IPS DF 6.9 (cell line): Measurements from ENCODE around the gene AP4M1.

Experiments used
- DNase-seq: peaks from one replicate; pipeline ENCODE4 v3.0.0-alpha.2; 2013; ENCODE audit warnings: low read depth, low spot score
- H3K27ac ChIP-seq: one replicate; pipeline ENCODE4 v1.5.1; 2013; ENCODE audit warnings: low read length, control low read depth
- H3K27me3 ChIP-seq: 2 replicates; pipeline ENCODE4 v1.6.1; 2013; ENCODE audit warnings: mild to moderate bottlenecking, low read length; ENCODE audit not compliant: control insufficient read depth, insufficient read depth
- H3K36me3 ChIP-seq: 2 replicates; pipeline ENCODE4 v1.6.1; 2013; ENCODE audit warnings: low read length; ENCODE audit not compliant: control insufficient read depth, insufficient read depth
- H3K4me1 ChIP-seq: 2 replicates; pipeline ENCODE4 v1.6.1; 2013; ENCODE audit warnings: low read length; ENCODE audit not compliant: control insufficient read depth, insufficient read depth
- H3K4me3 ChIP-seq: 2 replicates; pipeline ENCODE4 v1.5.1; 2013; ENCODE audit warnings: mild to moderate bottlenecking, low read length
- H3K9me3 ChIP-seq: 2 replicates; pipeline ENCODE4 v1.6.1; 2013; ENCODE audit warnings: low read length, inconsistent platforms; ENCODE audit not compliant: control insufficient read depth, insufficient read depth
- WGBS: extraction: QIAGEN DNeasy Blood & Tissue Kit; methylation state at CpG from one replicate; pipeline ENCODE4 v1.1.7; 2013; ENCODE audit warnings: mixed read lengths, missing lambda C conversion rate; ENCODE audit not compliant: insufficient read length, insufficient coverage; 5-methylcytosine and 5-hydroxymethylcytosine counted together

AP4M1 gene

DNA sequence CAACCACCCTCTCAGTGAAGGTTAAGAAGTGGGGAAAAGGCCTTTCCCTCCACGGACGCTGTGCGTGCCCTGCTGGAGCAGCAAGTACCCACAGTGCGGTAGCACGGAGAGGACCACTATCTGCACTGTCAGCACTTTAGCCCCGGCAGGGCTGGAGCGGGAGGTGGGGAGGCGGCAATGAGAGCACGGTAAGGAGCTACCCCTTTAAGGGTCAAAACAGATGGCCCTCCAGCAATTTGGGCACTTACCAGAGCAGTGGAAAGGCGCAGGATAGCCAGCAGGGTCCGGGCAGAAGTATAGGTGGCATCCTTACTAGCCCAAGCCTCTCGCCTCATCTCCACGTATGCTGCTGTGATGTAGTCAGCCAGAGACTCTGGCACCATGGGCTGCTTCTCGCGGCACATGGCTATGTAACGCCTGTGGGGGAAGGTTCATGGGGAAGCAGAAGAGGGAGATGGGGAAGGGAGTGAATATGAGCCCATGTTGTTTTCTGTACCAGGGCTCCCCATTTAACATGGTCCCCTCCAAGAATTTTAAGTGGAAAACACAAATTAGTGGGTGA, 7.4 kb upstream of the AP4M1 start:
- H3K36me3 ChIP-seq = peaks cover 74% of the 10 kb centered on the region
- H3K9me3 ChIP-seq = no peaks in the 10 kb centered on the region
- H3K27ac ChIP-seq = no peak overlapping the region
- H3K27me3 ChIP-seq = no peaks in the 10 kb centered on the region
- no peaks in the 10 kb centered on the region for H3K4me1 ChIP-seq
- H3K4me3 ChIP-seq = no peak overlapping the region
- WGBS = no CpG with 5 or more reads among the region's 16 CpGs
- DNase-seq = no peak

DNA sequence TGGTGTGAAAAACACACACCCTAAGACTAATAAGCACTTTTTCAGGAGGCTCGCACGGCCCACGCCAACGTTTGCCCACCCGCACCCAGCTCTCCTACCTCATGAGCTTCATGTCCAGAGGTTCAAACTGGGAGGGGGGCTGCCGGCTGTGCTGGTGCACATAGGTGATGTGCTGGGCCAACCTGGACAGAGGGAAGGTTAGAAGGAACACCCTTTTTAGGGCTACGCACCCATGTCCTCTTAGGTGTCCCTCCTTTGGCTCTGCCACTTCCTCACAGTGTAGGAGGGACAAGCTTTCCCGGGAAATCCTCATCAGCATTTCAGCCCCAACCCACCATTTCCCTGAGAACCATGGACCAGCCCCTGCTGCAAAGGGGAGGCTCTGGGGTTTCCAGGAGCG, 6.2 kb upstream of the AP4M1 start:
- WGBS = no CpG with 5 or more reads among the region's 9 CpGs
- Histone ChIP-seq H3K27me3 (no peaks in the 10 kb centered on the region), H3K27ac (no peak overlapping the region), H3K4me3 (no peak overlapping the region), H3K36me3 (peaks cover 80% of the 10 kb centered on the region), H3K4me1 (no peaks in the 10 kb centered on the region; the same call in 1 of the 2 replicates), H3K9me3 (no peaks in the 10 kb centered on the region)
- no peak for DNase-seq

- peaks cover 78% of the 10 kb centered on the region for H3K36me3 ChIP-seq
- no peaks in the 10 kb centered on the region for H3K9me3 ChIP-seq
- WGBS = no CpG with 5 or more reads among the region's 17 CpGs
- no peak overlapping the region for H3K27ac ChIP-seq
- no peaks in the 10 kb centered on the region for H3K27me3 ChIP-seq
- H3K4me1 ChIP-seq = no peaks in the 10 kb centered on the region; the same call in 1 of the 2 replicates
- DNase-seq = no peak
- no peak overlapping the region for H3K4me3 ChIP-seq
Measured at GRCh38 chr7:100095704-100096103, 5.7 kb upstream of the AP4M1 start.

GRCh38 chr7:100098913-100099312, 2.5 kb upstream of the AP4M1 start:
- no peak overlapping the region for H3K4me3 ChIP-seq
- no CpG with 5 or more reads among the region's 10 CpGs for WGBS

GRCh38 chr7:100099452-100099851, 2.0 kb upstream of the AP4M1 start:
- Histone ChIP-seq H3K4me1 (no peaks in the 10 kb centered on the region; the same call in 1 of the 2 replicates), H3K4me3 (peak overlapping the region; percentile 97; the same call in 1 of the 2 replicates), H3K36me3 (peaks cover 43% of the 10 kb centered on the region), H3K27ac (no peak overlapping the region), H3K27me3 (no peaks in the 10 kb centered on the region), H3K9me3 (no peaks in the 10 kb centered on the region)
- no peak for DNase-seq
- WGBS = no CpG with 5 or more reads among the region's 12 CpGs

More at GRCh38 chr7:100098913-100099312, 2.5 kb upstream of the AP4M1 start:
- DNase-seq = no peak
- H3K27ac ChIP-seq = no peak overlapping the region
- no peaks in the 10 kb centered on the region for H3K27me3 ChIP-seq
- no peaks in the 10 kb centered on the region for H3K9me3 ChIP-seq
- H3K4me1 ChIP-seq = no peaks in the 10 kb centered on the region; the same call in 1 of the 2 replicates
- H3K36me3 ChIP-seq = peaks cover 46% of the 10 kb centered on the region

GRCh38 chr7:100100420-100101015, 925 bp upstream of the AP4M1 start:
- no CpG with 5 or more reads among the region's 61 CpGs for WGBS
- Histone ChIP-seq H3K4me1 (no peaks in the 10 kb centered on the region; the same call in 1 of the 2 replicates), H3K4me3 (peak overlapping the region; percentile 97), H3K27ac (no peak overlapping the region), H3K27me3 (no peaks in the 10 kb centered on the region), H3K36me3 (peaks cover 36% of the 10 kb centered on the region), H3K9me3 (no peaks in the 10 kb centered on the region)
- no peak for DNase-seq

DNA sequence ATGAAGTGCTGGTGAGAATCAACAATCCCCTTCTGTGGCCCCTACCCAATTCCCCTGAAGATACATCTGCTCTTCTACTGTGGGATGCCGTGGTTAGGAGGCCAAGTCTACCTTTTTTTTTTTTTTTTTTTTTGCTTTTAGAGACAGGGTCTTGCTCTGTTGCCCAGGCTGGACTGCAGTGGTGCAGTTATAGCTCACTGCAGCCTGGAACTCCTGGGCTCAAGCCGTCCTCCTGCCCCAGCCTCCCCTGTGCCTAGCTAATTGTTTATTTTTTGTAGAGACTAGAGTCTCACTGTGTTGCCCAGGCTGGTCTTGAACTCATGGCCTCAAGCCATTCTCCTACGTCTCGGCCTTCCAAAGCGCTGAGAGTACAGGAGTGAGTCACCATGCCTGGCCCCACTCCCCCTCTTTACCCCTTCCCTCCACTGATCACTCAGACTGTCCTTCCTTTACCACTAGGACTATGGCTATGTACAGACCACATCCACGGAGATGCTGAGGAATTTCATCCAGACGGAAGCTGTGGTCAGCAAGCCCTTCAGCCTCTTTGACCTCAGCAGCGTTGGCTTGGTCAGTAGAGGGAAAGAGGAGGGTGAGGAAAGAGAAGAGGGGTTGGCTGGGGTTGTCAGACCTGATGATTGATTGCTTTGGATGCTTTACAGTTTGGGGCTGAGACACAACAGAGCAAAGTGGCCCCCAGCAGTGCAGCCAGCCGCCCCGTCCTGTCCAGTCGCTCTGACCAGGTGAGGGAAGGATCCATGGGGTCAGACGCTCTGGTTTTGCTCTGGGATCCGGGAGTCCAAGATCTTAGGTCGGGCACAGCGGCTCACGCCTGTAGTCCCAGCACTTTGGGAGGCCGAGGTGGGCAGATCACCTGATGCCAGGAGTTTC, 1.8 kb downstream of the AP4M1 start:
- no peak overlapping the region for H3K27ac ChIP-seq
- H3K4me1 ChIP-seq = no peaks in the 10 kb centered on the region; the same call in 1 of the 2 replicates
- no CpG with 5 or more reads among the region's 17 CpGs for WGBS
- no peaks in the 10 kb centered on the region for H3K27me3 ChIP-seq
- DNase-seq = no peak
- no peaks in the 10 kb centered on the region for H3K9me3 ChIP-seq
- peaks cover 34% of the 10 kb centered on the region for H3K36me3 ChIP-seq
- H3K4me3 ChIP-seq = no peak overlapping the region

DNA sequence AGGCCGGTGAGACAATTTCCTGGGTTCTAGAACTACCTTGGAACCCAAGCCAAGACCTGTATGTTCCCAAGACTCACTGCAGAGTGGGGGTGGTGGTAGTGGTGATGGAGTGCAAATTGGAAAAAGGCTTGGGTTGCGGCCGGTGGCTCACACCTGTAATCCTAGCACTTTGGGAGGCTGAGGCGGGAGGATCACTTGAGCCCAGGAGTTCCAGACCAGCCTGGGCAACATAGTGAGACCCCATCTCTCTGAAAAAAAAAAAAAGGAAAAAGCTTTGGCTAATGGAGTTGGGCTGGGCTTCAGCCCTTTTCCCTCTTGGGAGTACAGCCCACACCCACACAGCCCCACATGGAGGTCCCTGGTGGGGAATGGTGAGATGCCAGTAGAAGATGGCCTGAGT, 4.1 kb downstream of the AP4M1 start:
- DNase-seq = no peak
- H3K4me1 ChIP-seq = no peaks in the 10 kb centered on the region
- no peaks in the 10 kb centered on the region for H3K9me3 ChIP-seq
- H3K4me3 ChIP-seq = no peak overlapping the region
- no CpG with 5 or more reads among the region's 4 CpGs for WGBS
- H3K27me3 ChIP-seq = no peaks in the 10 kb centered on the region
- no peak overlapping the region for H3K27ac ChIP-seq
- peaks cover 21% of the 10 kb centered on the region; the same call in 1 of the 2 replicates for H3K36me3 ChIP-seq

GRCh38 chr7:100106633-100107032, 5.2 kb downstream of the AP4M1 start:
- Histone ChIP-seq H3K36me3 (peaks cover 27% of the 10 kb centered on the region), H3K4me3 (no peak overlapping the region), H3K9me3 (no peaks in the 10 kb centered on the region), H3K4me1 (no peaks in the 10 kb centered on the region), H3K27ac (no peak overlapping the region), H3K27me3 (no peaks in the 10 kb centered on the region)
- WGBS = no CpG with 5 or more reads among the region's 17 CpGs
- DNase-seq = no peak

DNA sequence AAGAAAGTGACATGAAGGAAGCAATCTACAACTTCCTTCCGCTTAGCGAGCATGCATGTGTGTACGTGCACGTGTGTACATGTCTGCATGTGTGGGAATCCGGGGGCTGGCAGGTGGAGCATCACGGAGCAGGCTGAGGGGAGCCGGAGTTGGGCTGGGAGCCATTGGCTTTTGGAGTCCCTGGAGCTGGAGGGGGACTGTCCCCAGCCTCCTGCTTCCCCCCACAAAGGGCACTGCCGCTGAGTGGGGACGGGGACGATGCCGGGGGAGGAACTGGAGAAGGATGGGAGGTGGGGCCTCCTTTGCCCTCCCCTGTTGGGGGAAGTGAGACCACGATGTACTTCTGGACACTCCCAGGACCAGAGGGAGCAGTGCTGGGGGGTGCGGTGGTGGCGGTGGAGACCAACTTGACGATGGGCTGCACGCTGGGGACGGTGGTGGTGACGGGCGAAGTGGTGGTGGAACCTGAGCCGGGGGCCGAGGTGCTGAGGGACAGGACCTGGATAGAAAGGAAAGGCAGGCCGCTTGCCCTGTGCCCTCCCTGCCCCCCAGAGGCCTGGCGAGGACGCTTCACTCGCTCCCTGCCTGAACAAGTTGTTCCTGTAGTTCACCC, 5.8 kb downstream of the AP4M1 start:
- DNase-seq = no peak
- Histone ChIP-seq H3K4me3 (no peak overlapping the region), H3K27me3 (no peaks in the 10 kb centered on the region), H3K9me3 (no peaks in the 10 kb centered on the region), H3K4me1 (no peaks in the 10 kb centered on the region), H3K27ac (no peak overlapping the region), H3K36me3 (peaks cover 33% of the 10 kb centered on the region)
- no CpG with 5 or more reads among the region's 25 CpGs for WGBS
